ENCODE data around the gene CELF6.

The CELF6 gene

DNA sequence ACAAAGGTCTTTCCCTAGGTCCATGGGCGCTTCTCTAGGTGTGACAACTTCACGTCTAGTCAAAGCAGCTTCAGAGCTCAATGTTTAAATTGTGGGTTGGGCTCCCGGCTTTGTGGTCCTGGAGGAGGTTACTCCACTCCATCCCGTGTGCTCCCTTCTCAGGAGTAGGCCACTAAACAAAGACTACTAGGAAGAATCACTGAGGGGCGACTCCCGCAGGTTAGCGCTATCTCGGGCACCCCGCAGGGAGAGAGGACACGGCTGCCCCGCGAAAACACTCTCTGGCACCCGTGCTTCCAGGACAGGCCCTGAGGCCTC is 48.1 kb downstream of the CELF6 start:
- DNase-seq (ENCODE audit: low read depth), result no peak

DNA sequence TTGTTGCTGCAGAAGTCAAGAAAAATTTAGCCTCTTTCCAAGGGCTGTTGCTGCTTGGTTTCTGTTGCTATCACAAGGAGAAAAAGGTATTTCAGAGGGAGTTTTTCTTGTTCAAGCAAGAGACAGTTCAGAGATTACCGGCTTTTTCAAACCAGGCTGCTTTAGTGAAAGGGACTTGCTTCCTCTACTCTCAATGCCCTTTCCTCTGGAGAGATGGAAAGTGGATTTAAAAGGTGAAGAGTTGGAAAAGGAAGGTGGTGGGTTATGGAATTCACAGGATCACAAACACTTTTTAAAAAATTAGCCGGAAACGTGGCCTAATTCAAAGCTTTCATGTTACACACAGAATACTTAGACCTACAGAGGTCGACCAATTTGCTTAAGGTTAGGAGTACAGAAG is 48.7 kb downstream of the CELF6 start:
- DNase-seq (ENCODE audit: low read depth), result no peak

- DNase-seq (ENCODE audit: low read depth), result no peak
These were observed 50.2 kb downstream of the CELF6 start for GRCh38 chr15:72269739-72270138.

DNA sequence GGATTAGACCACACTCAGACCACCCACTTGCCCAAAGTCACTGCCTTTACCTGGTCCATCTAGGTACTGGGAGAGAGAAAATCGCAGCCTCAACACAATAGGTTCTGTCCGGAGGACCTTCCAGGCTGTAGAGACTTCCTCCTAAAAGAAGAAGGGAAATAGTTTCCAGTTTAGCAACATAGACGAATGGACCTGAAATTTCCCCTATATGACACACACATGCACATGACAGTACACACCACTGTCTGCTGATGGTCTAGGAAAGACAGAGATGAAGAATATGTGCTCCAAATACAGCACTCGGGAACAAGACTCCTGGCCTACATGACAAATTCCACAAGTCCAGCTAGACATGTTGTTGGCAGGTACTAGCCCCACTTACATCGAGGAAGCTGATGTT is 54.9 kb downstream of the CELF6 start:
- no peak for DNase-seq (ENCODE audit: low read depth)

DNA sequence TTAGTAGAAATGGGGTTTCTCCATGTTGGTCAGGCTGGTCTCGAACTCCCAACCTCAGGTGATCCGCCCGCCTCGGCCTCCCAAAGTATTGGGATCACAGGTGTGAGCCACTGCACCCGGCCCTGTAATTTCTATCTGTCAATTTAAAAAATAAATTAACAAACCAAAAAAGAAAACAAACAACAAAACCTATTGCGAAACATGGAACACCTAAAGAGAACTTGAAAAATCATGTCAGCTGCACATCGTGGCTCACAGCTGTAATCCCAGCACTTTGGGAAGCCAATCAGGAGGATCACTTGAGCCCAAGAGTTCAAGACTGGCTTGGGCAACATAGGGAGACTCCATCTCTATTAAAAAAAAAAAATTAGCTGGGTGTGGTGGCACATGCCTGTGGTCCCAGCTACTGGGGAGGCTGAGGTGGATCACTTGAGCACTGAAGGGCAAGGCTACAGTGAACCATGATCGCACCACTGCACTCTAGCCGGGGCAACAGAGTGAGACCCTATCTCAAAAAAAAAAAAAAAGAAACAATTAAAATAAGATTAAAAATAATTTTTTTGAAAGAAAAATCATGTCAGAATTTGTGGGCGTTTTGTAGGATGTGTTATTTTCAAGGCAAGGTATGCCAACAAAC is 67.2 kb downstream of the CELF6 start:
- DNase-seq (ENCODE audit: low read depth), result no peak

GRCh38 chr15:72249142-72249810 is 70.7 kb downstream of the CELF6 start:
- DNase-seq (ENCODE audit: low read depth), result no peak

- no peak for DNase-seq (ENCODE audit: low read depth)
These were observed 71.4 kb downstream of the CELF6 start for GRCh38 chr15:72248514-72248913.

- no peak for DNase-seq (ENCODE audit: low read depth)
These were observed 77.1 kb downstream of the CELF6 start for GRCh38 chr15:72242775-72243370.

- DNase-seq (ENCODE audit: low read depth), result no peak
These were observed 80.3 kb downstream of the CELF6 start for GRCh38 chr15:72239652-72240051.

- no peak for DNase-seq (ENCODE audit: low read depth)
These were observed 81.4 kb downstream of the CELF6 start for GRCh38 chr15:72238586-72238985.

GRCh38 chr15:72237853-72238224 is 82.1 kb downstream of the CELF6 start:
- no peak for DNase-seq (ENCODE audit: low read depth)

- DNase-seq (ENCODE audit: low read depth), result peak; percentile 96
These were observed 82.7 kb downstream of the CELF6 start for GRCh38 chr15:72237029-72237852.

DNA sequence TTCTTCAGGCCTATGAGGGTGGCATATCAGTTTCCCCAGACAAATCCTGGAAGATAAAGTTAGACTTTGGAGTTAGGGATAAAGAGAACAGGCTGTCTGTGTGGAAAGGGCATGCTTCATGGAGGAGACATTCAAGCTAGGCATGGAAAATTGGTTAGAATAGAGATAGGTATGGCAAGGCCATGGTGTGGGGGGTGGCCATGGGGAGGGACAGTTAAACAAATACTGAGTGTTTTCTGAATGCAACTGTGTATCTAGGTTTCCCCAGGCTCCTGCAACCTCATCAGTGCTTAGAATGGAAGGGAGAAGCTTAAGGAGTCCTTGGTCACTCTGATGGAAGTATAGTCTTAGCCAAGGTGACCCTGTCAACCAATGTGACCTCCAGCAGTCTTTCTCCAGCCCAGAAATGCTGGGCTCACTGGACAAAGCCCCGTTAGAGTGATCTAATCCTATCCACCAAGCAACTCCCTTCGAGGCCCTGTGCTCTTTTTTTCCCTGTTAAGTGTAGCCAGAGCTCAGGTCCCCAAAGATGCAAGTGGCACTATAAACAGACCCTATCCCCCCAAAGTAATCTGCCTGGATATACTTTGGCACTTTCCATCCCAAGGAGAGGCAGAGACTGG is 83.5 kb downstream of the CELF6 start:
- no peak for DNase-seq (ENCODE audit: low read depth)

DNA sequence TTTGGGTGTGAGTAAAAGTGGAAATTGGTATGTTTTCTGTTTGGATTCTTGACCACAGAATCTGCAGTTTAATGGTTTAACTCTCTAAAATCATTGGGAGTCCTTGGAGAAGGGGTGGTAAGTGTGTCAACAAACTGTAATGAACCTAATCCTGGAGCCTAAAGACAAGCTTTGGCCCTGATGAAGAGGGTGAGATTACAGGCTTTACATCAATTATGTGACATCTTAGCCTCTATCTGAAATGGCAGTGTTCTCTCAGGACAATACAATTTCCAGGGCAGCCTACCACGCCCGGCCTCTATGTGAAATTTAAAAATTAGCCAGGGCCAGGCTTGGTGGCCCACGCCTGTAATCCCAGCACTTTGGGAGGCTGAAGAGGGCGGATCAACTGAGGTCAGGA is 84.7 kb downstream of the CELF6 start:
- no peak for DNase-seq (ENCODE audit: low read depth)
